ENCODE measurements around the gene AGPS. TPM values are rescaled to one million over a fixed set of nuclear protein-coding genes. Genes with fewer than 3 reads are reported as not detected.

The AGPS gene
- total and polyA plus RNA-seq, 2 donors (not counting 1 experiment from before 2014, with no cell fraction given), result 2.2 to 25.5 TPM

- Histone ChIP-seq H3K4me3 (ENCODE audit: control extremely low read depth in 1 of 5, extremely low read depth in 1 of 5, insufficient read depth in 1 of 5, low read depth in 2 of 5, low read length in 4 of 5) (no peak overlapping the region), H3K79me2 (ENCODE audit: control insufficient read depth, insufficient read depth, low read length) (no peaks in the 10 kb centered on the region), H2AFZ (ENCODE audit: insufficient read depth, low read depth, low read length, poor library complexity, severe bottlenecking) (no peak overlapping the region), H3K4me1 (ENCODE audit: control insufficient read depth in 2 of 2, insufficient read depth in 2 of 2, low read length in 2 of 2) (peaks cover 9 to 13% of the 10 kb centered on the region in 2 donors), H3K9me3 (ENCODE audit: control extremely low read depth in 1 of 3, control insufficient read depth in 2 of 3, insufficient read depth in 1 of 3, low read length in 2 of 3) (peaks cover 0 to 9% (median 0%) of the 10 kb centered on the region in 3 donors), H3K27me3 (replicated peaks in 1 of 4; ENCODE audit: control extremely low read depth in 1 of 4, control insufficient read depth in 3 of 4, insufficient read depth in 4 of 4, low read length in 3 of 4) (no peaks in the 10 kb centered on the region), H3K36me3 (replicated peaks in 1 of 2; ENCODE audit: control extremely low read depth in 1 of 2, control insufficient read depth in 1 of 2, extremely low read depth in 1 of 2, insufficient read depth in 2 of 2, low read length in 1 of 2) (no peaks in the 10 kb centered on the region), H3K27ac (ENCODE audit: low read length in 2 of 2) (no peak overlapping the region), H3K9ac (ENCODE audit: low read length) (no peak overlapping the region), H4K20me1 (ENCODE audit: control insufficient read depth, insufficient read depth, low read length, poor library complexity, severe bottlenecking) (no peaks in the 10 kb centered on the region), H3K4me2 (replicated peaks; ENCODE audit: low read depth, low read length, poor library complexity, severe bottlenecking) (no peak overlapping the region)
- peaks cover 3% of the 10 kb centered on the region for H3K9me3 Mint-ChIP-seq (ENCODE audit: insufficient read depth)
- peaks cover 23% of the 10 kb centered on the region for H3K4me1 Mint-ChIP-seq
- ATAC-seq (ENCODE audit: low read depth) (no peak), DNase-seq (no peak)
- no peak overlapping the region for H3K27ac Mint-ChIP-seq
- POLR2A ChIA-PET, result interaction anchor here (0.7 kb wide), 1 partner anchor 259 kb away, joined by 3 read pairs; no protein-coding TSS in a partner anchor
- CTCF ChIA-PET, result interaction anchor here (0.6 to 2.2 kb wide), 2 partner anchors 8 to 156 kb away, joined by 4 to 7 read pairs; no protein-coding TSS in a partner anchor
- intact Hi-C loops (cut with micrococcal nuclease), result no loop called here
- TF ChIP-seq EZH2 (IDR thresholded peaks at IDR 0.05; ENCODE audit: borderline replicate concordance, insufficient read depth, low read depth, low read length, poor library complexity, severe bottlenecking), result no peak
- TF ChIP-seq CTCF (IDR thresholded peaks at IDR 0.05), result no peak
- no peaks in the 10 kb centered on the region for H3K27me3 Mint-ChIP-seq
- H3K4me3 Mint-ChIP-seq, result no peak overlapping the region
Measured at GRCh38 chr2:177549171-177549570, 156.6 kb downstream of the AGPS start.

GRCh38 chr2:177550264-177551200 is 158.0 kb downstream of the AGPS start:
- peaks cover 0 to 9% (median 0%) of the 10 kb centered on the region in 3 donors for H3K9me3 ChIP-seq (ENCODE audit: control extremely low read depth in 1 of 3, control insufficient read depth in 2 of 3, insufficient read depth in 1 of 3, low read length in 2 of 3)
- H3K79me2 ChIP-seq (ENCODE audit: control insufficient read depth, insufficient read depth, low read length), result no peaks in the 10 kb centered on the region
- H3K9ac ChIP-seq (ENCODE audit: low read length), result no peak overlapping the region
- H3K4me1 ChIP-seq (ENCODE audit: control insufficient read depth in 2 of 2, insufficient read depth in 2 of 2, low read length in 2 of 2), result peaks cover 9 to 13% of the 10 kb centered on the region in 2 donors
- ChIA-PET CTCF (interaction anchor here (1.6 to 2.2 kb wide), 2 partner anchors 9 to 386 kb away, joined by 4 to 7 read pairs; no protein-coding TSS in a partner anchor), POLR2A (no interaction called here)
- H2AFZ ChIP-seq (ENCODE audit: insufficient read depth, low read depth, low read length, poor library complexity, severe bottlenecking), result no peak overlapping the region
- H3K27ac ChIP-seq (ENCODE audit: low read length in 2 of 2), result no peak overlapping the region
- TF ChIP-seq EZH2 (IDR thresholded peaks at IDR 0.05; ENCODE audit: borderline replicate concordance, insufficient read depth, low read depth, low read length, poor library complexity, severe bottlenecking) (no peak), CTCF (IDR thresholded peaks at IDR 0.05) (no peak)
- H3K4me3 ChIP-seq (ENCODE audit: control extremely low read depth in 1 of 5, extremely low read depth in 1 of 5, insufficient read depth in 1 of 5, low read depth in 2 of 5, low read length in 4 of 5), result no peak overlapping the region
- H3K27me3 Mint-ChIP-seq, result no peaks in the 10 kb centered on the region
- peak overlapping the region; percentile 1 for H3K27ac Mint-ChIP-seq
- H3K9me3 Mint-ChIP-seq (ENCODE audit: insufficient read depth), result peaks cover 3% of the 10 kb centered on the region
- WGBS (ENCODE audit: insufficient coverage), result 88% methylated on average over 1 of the region's 5 CpGs
- ATAC-seq (ENCODE audit: low read depth) (no peak), DNase-seq (no peak)
- H3K4me3 Mint-ChIP-seq, result no peak overlapping the region
- H3K4me2 ChIP-seq (replicated peaks; ENCODE audit: low read depth, low read length, poor library complexity, severe bottlenecking), result no peak overlapping the region
- no peaks in the 10 kb centered on the region for H3K27me3 ChIP-seq (replicated peaks in 1 of 4; ENCODE audit: control extremely low read depth in 1 of 4, control insufficient read depth in 3 of 4, insufficient read depth in 4 of 4, low read length in 3 of 4)
- no peaks in the 10 kb centered on the region for H4K20me1 ChIP-seq (ENCODE audit: control insufficient read depth, insufficient read depth, low read length, poor library complexity, severe bottlenecking)
- H3K36me3 ChIP-seq (replicated peaks in 1 of 2; ENCODE audit: control extremely low read depth in 1 of 2, control insufficient read depth in 1 of 2, extremely low read depth in 1 of 2, insufficient read depth in 2 of 2, low read length in 1 of 2), result no peaks in the 10 kb centered on the region
- intact Hi-C loops (cut with micrococcal nuclease), result loop anchor here (5.0 kb wide), 4 partner anchors 218 to 1548 kb away; partner anchors contain the start of genes HNRNPA3 and LNPK
- peaks cover 19% of the 10 kb centered on the region for H3K4me1 Mint-ChIP-seq

Measured in B cell (primary cell).